NT2/D1 (cell line): ENCODE results near the gene PHC2.

ENCODE experiments used
- SUZ12 ChIP-seq: IDR thresholded peaks from 2 replicates; pipeline ENCODE4 v1.6.1; 2011; ENCODE audit not compliant: insufficient read length, insufficient read depth; ENCODE audit errors: extremely low read depth
- YY1 ChIP-seq: IDR thresholded peaks from 2 replicates; pipeline ENCODE4 v1.6.1; 2011; ENCODE audit not compliant: insufficient read length, insufficient read depth
- ZNF274 ChIP-seq: IDR thresholded peaks from 2 replicates; pipeline ENCODE4 v1.6.1; 2011; ENCODE audit warnings: mild to moderate bottlenecking, low read depth, low read length

DNA sequence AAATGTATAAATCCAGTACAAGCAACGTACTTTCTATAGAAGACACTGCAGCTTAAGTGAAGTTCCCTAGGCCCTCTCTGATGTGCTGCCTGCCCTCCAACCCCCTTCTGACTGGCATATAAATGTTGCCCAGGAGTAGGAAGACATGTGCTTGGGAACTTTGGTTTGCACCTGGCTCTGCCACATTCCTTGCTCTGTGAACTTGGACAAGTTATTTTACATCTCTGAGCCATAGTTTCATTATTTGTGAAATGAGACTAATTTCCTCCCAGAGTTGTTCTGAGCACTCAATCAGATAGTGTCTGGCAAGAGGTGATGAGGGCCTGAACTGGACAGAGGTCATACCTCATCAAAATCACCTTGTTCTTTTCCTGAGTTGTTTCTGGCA is 3.5 kb upstream of the PHC2 start:
- TF ChIP-seq ZNF274 (no peak), SUZ12 (no peak), YY1 (no peak)
